ENCODE measurements around the gene ZBTB44.

GRCh38 chr11:130241713-130242112 is 73.0 kb downstream of the ZBTB44 start:
- TF ChIP-seq, protein P1, sequence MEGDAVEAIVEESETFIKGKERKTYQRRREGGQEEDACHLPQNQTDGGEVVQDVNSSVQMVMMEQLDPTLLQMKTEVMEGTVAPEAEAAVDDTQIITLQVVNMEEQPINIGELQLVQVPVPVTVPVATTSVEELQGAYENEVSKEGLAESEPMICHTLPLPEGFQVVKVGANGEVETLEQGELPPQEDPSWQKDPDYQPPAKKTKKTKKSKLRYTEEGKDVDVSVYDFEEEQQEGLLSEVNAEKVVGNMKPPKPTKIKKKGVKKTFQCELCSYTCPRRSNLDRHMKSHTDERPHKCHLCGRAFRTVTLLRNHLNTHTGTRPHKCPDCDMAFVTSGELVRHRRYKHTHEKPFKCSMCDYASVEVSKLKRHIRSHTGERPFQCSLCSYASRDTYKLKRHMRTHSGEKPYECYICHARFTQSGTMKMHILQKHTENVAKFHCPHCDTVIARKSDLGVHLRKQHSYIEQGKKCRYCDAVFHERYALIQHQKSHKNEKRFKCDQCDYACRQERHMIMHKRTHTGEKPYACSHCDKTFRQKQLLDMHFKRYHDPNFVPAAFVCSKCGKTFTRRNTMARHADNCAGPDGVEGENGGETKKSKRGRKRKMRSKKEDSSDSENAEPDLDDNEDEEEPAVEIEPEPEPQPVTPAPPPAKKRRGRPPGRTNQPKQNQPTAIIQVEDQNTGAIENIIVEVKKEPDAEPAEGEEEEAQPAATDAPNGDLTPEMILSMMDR (IDR thresholded peaks at IDR 0.05), result peak in 1 of 7 experiments; percentile 4
- no peak for TF ChIP-seq POLR2A (IDR thresholded peaks at IDR 0.05)

Data from body of pancreas (tissue), 4 donors.